GM19324 (cell line): Measurements from ENCODE around the gene SNX22.

Experiments
- ATAC-seq: cut with Tn5 transposase; IDR thresholded peaks from one replicate; pipeline ENCODE4 v1.9.1; 2021; ENCODE audit warnings: mild to moderate bottlenecking, moderate library complexity; ENCODE audit not compliant: unreplicated experiment, low FRiP score

SNX22 gene

GRCh38 chr15:64191971-64192830, 40.7 kb downstream of the SNX22 start:
- no peak for ATAC-seq

DNA sequence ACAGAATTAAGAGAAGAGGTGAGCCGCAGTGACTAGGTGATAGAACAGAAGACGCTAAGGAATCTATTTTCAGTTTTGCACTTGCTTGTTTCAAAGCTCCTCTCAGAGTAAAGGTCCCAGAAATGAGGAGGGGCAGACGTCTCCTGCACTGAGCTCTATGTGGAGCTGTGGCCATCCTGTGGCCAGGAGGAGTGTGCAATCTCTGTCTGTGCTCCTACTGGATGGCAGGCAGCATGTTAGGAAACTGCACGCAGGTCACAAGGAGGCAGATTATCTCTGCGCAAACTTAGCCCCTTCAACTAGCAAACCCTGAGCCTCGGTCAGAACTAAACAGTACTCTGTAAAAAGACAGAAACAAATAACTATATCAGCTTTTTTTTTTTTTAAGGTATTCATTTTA, 42.4 kb downstream of the SNX22 start:
- ATAC-seq: no peak

DNA sequence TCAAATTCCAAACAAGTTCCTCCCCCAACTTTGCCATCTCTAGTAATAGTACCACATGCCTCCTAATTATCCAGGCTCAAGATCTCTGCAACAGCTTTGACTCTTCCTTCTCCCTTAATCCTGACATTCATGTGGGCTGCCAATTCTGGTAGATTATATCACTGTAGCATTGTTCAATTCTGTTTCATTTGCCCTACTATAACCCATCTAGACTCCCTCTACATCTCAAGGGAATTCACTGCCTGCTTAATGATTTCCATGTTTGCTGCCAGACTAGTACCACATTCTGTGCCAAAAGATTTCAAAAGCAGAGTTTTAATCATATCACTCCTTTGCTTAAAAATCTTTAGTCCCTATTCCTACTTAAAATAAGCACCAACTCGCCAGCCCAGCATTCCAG, 45.9 kb downstream of the SNX22 start:
- no peak for ATAC-seq

GRCh38 chr15:64205202-64205601, 53.7 kb downstream of the SNX22 start:
- ATAC-seq: no peak
